ENCODE results near the gene RNASEH2B. TPM values are rescaled to one million over a fixed set of nuclear protein-coding genes. Genes with fewer than 3 reads are reported as not detected.

Gene RNASEH2B
- total RNA-seq, 1 donor = 33.7 TPM

DNA sequence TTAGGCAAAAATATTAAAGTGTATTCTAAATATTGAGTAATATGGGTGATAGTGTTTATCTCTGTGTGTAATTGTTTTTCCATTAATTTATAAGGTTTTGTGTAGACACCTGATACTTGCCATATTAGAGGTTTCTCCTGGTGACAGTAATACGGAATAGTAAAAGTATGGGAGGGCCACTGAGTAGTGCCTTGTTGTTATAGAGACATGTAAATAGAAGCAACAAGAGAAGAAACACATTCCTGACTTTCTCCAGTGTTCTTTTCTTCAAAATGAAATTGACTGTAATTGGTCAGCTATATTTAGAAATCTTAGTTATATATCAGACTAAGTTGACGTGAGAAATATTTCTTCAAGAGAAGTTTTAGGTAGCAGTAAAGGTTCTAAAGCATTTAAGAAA lies 18.5 kb downstream of the RNASEH2B start:
- TF ChIP-seq, protein P1, sequence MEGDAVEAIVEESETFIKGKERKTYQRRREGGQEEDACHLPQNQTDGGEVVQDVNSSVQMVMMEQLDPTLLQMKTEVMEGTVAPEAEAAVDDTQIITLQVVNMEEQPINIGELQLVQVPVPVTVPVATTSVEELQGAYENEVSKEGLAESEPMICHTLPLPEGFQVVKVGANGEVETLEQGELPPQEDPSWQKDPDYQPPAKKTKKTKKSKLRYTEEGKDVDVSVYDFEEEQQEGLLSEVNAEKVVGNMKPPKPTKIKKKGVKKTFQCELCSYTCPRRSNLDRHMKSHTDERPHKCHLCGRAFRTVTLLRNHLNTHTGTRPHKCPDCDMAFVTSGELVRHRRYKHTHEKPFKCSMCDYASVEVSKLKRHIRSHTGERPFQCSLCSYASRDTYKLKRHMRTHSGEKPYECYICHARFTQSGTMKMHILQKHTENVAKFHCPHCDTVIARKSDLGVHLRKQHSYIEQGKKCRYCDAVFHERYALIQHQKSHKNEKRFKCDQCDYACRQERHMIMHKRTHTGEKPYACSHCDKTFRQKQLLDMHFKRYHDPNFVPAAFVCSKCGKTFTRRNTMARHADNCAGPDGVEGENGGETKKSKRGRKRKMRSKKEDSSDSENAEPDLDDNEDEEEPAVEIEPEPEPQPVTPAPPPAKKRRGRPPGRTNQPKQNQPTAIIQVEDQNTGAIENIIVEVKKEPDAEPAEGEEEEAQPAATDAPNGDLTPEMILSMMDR (IDR thresholded peaks at IDR 0.05; ENCODE audit: insufficient read depth, low read depth, low read length) = no peak
- no peak overlapping the region for H3K4me3 ChIP-seq (ENCODE audit: low read depth, low read length)
- DNase-seq (ENCODE audit: low read depth) = no peak

DNA sequence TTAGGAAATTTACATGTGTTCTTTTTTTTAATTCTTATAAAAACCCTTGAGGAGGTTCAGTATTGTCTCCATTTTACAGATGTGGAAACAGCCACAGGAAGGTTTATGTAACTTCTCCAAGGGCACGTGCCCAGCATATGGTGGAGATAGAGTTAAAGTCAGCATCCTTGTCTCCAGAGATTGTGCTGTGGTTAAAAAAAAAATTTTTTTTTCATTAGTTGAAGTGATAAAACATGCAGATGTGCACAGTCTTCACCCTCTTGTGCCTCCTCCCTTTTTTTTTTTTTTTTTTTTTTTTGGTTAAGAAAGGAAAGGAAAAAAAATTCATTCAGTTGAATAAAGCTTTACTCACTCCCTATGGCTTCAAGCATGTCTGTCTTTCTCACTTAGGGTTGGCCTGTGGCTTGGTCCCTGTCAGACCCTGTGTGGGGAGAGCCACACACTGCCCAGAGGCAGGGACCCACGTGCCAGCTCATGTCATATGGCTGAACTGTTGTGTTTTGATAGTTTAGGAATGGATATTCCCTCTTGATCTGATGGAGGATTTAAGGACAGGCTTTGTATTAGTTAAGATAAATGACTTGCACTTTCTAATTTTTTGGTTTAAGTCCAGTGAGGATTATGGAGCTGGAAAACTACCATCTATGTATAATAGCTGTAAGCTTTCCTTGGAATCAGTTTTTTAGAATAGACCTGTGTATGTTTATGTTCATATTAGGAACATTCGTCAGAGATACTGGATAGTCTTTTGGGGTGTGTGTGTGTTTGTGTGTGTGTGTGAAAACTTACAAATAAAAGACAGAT lies 19.3 kb downstream of the RNASEH2B start:
- no peak overlapping the region for H3K4me3 ChIP-seq (ENCODE audit: low read depth, low read length)
- TF ChIP-seq, protein P1 (IDR thresholded peaks at IDR 0.05; ENCODE audit: insufficient read depth, low read depth, low read length) = no peak
- DNase-seq (ENCODE audit: low read depth) = peak; percentile 46

GRCh38 chr13:50932091-50932490 lies 22.5 kb downstream of the RNASEH2B start:
- DNase-seq (ENCODE audit: low read depth) = no peak
- TF ChIP-seq, protein P1 (IDR thresholded peaks at IDR 0.05; ENCODE audit: insufficient read depth, low read depth, low read length) = no peak
- no peak overlapping the region for H3K4me3 ChIP-seq (ENCODE audit: low read depth, low read length)

DNA sequence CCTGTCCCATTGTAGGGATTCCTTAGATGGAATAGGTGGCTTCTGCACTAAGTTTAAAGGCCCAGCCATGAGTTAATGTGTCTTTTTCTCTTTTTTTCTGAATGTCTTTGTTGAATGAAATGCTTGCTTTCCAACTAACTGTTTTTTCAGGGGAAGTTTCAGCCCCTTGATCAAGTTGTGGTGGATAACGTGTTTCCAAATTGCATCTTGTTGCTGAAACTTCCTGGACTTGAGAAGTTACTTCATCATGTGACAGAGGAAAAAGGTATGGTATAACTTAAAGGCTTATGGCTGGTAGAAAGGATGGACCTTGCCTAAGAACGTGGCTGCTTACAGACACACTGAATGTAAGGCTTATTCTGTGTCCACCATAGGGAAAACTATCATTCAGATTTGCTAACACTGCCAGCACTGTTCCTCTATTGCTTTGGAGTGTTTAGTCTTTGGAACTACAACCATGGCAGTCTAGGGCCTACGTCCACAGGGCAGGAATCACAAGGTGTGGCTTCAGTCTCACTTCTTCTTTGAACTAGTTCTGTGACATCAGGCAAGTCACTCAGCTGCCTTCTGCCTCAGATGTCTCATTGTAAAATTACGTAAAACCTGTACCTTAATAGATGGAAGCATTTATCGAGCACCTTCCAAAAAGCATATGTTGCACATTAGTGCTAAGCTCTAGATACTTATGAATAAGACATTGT lies 25.3 kb downstream of the RNASEH2B start:
- DNase-seq (ENCODE audit: low read depth) = no peak
- TF ChIP-seq, protein P1 (IDR thresholded peaks at IDR 0.05; ENCODE audit: insufficient read depth, low read depth, low read length) = no peak
- H3K4me3 ChIP-seq (ENCODE audit: low read depth, low read length) = no peak overlapping the region

DNA sequence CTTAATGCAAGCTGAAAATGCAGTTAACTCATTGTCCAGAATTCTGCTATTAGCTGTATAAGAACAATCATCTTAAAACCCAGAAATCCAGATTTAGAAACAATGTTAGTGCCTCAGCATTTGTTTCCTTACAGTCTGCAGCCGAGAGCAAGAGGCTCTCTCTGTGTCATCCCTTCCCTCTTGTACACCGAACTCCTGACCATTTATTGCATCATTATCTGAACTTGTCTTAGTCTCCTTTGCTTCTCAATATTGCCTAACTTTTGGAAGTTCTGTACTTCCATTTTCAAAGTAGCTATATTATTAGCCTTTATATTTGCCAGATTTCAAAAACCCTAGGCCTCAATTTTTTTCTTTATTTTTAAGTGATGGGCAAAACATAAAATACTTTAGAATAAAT lies 27.1 kb downstream of the RNASEH2B start:
- no peak overlapping the region for H3K4me3 ChIP-seq (ENCODE audit: low read depth, low read length)
- TF ChIP-seq, protein P1 (IDR thresholded peaks at IDR 0.05; ENCODE audit: insufficient read depth, low read depth, low read length) = no peak
- DNase-seq (ENCODE audit: low read depth) = peak; percentile 68

- H3K4me3 ChIP-seq (ENCODE audit: low read depth, low read length) = no peak overlapping the region
- TF ChIP-seq, protein P1 (IDR thresholded peaks at IDR 0.05; ENCODE audit: insufficient read depth, low read depth, low read length) = no peak
- DNase-seq (ENCODE audit: low read depth) = no peak
Observed at GRCh38 chr13:50940509-50940908, 30.9 kb downstream of the RNASEH2B start.
